ENCODE results near the gene BMP6. TPM values are rescaled to one million over a fixed set of nuclear protein-coding genes. Genes with fewer than 3 reads are reported as not detected.

BMP6 gene
- total RNA-seq, 2 donors from 2014 or later = 2.0 to 5.7 TPM

- DNase-seq (ENCODE audit: low spot score) = no peak
- intact Hi-C loops (cut with DNase I) = no loop called here
Measured at GRCh38 chr6:7910298-7910653, 184.4 kb downstream of the BMP6 start.

- intact Hi-C loops (cut with DNase I) = no loop called here
- DNase-seq (ENCODE audit: low spot score) = peak; percentile 91
Measured at GRCh38 chr6:7910654-7911344, 184.9 kb downstream of the BMP6 start, which contains the start of gene TXNDC5. Gene TXNDC5, minus strand, starts transcription at chr6:7910788. Its CDS starts 12 bp downstream, at chr6:7910776.

- no peak for DNase-seq (ENCODE audit: low spot score)
- intact Hi-C loops (cut with DNase I) = no loop called here
Measured at GRCh38 chr6:7911345-7911725, 185.4 kb downstream of the BMP6 start.

- DNase-seq (ENCODE audit: low spot score) = no peak
- intact Hi-C loops (cut with DNase I) = no loop called here
Measured at GRCh38 chr6:7912024-7912423, 186.1 kb downstream of the BMP6 start.

- intact Hi-C loops (cut with DNase I) = no loop called here
- no peak for DNase-seq (ENCODE audit: low spot score)
Measured at GRCh38 chr6:7912736-7913517, 187.0 kb downstream of the BMP6 start.

GRCh38 chr6:7914311-7914710 is 188.4 kb downstream of the BMP6 start:
- intact Hi-C loops (cut with DNase I) = no loop called here
- DNase-seq (ENCODE audit: low spot score) = no peak

GRCh38 chr6:7914991-7915789 is 189.3 kb downstream of the BMP6 start:
- peak; percentile 84 for DNase-seq (ENCODE audit: low spot score)
- intact Hi-C loops (cut with DNase I) = no loop called here

- no peak for DNase-seq (ENCODE audit: low spot score)
- intact Hi-C loops (cut with DNase I) = no loop called here
Measured at GRCh38 chr6:7916959-7917358, 191.1 kb downstream of the BMP6 start.

- intact Hi-C loops (cut with DNase I) = no loop called here
- DNase-seq (ENCODE audit: low spot score) = no peak
Measured at GRCh38 chr6:7917729-7918128, 191.8 kb downstream of the BMP6 start.

- intact Hi-C loops (cut with DNase I) = no loop called here
- no peak for DNase-seq (ENCODE audit: low spot score)
Measured at GRCh38 chr6:7918403-7918802, 192.5 kb downstream of the BMP6 start.

GRCh38 chr6:7919871-7920270 is 194.0 kb downstream of the BMP6 start:
- no peak for DNase-seq (ENCODE audit: low spot score)

GRCh38 chr6:7920425-7920824 is 194.5 kb downstream of the BMP6 start:
- DNase-seq (ENCODE audit: low spot score) = no peak
- intact Hi-C loops (cut with DNase I) = no loop called here

More at GRCh38 chr6:7919871-7920270, 194.0 kb downstream of the BMP6 start:
- intact Hi-C loops (cut with DNase I) = no loop called here

GRCh38 chr6:7921046-7921445 is 195.1 kb downstream of the BMP6 start:
- DNase-seq (ENCODE audit: low spot score) = no peak
- intact Hi-C loops (cut with DNase I) = no loop called here

GRCh38 chr6:7921632-7922092 is 195.8 kb downstream of the BMP6 start:
- no peak for DNase-seq (ENCODE audit: low spot score)
- intact Hi-C loops (cut with DNase I) = no loop called here

- intact Hi-C loops (cut with DNase I) = no loop called here
- DNase-seq (ENCODE audit: low spot score) = no peak
Measured at GRCh38 chr6:7922596-7922995, 196.7 kb downstream of the BMP6 start.

GRCh38 chr6:7924867-7925266 is 199.0 kb downstream of the BMP6 start:
- intact Hi-C loops (cut with DNase I) = no loop called here
- no peak for DNase-seq (ENCODE audit: low spot score)

Measured in posterior vena cava (tissue), 2 donors.